ENCODE measurements around the gene RTN4RL1. TPM values are rescaled to one million over a fixed set of nuclear protein-coding genes. Genes with fewer than 3 reads are reported as not detected.

The RTN4RL1 gene
- total and polyA plus RNA-seq, 2 of the 13 experiments (the other 11 are each of a cell fraction or from before 2014, with no cell fraction given), result 0.01 TPM; not detected in 1

GRCh38 chr17:2056206-2057174 lies 31.4 kb upstream of the RTN4RL1 start:
- H3K79me2 ChIP-seq (ENCODE audit: insufficient read depth, low read length), result no peaks in the 10 kb centered on the region
- ATAC-seq (no peak), DNase-seq (ENCODE audit: low spot score) (no peak), FAIRE-seq (no peak)
- 96% methylated on average over 40 of the region's 85 CpGs for WGBS (ENCODE audit: low lambda C conversion rate)
- BruUV-seq (replicated peaks), result no TSS peak
- in situ Hi-C loops (cut with HindIII; ENCODE audit: extremely low pct_ligation_motif_present, low pct_unique_long_range_greater_than_20kb) (no loop called here), intact Hi-C loops (cut with micrococcal nuclease; ENCODE audit: unreplicated experiment) (no loop called here)
- no peak overlapping the region for H3K27ac ChIP-seq (ENCODE audit: extremely low read length, insufficient read depth, low read length)
- H3K27me3 ChIP-seq (ENCODE audit: control insufficient read depth in 1 of 2, insufficient read depth in 2 of 2, low read length in 2 of 2), result peaks cover 2 to 19% of the 10 kb centered on the region in 2 experiments; a peak in 4 of 5 replicates
- H3K4me2 ChIP-seq (ENCODE audit: low read depth, low read length), result no peak overlapping the region
- ChIA-PET POLR2A (no interaction called here), CTCF (ENCODE audit: low intra/inter-chr PET ratio, low total read pairs) (interaction anchor here (3.8 kb wide), 1 partner anchor 188 kb away, joined by 37 read pairs; no protein-coding TSS in a partner anchor)
- TF ChIP-seq ZNF790 (CRISPR knock-in tag; IDR thresholded peaks at IDR 0.05; ENCODE audit: borderline replicate concordance) (no peak), AGO2 (optimal IDR thresholded peaks at IDR 0.05; ENCODE audit: low read depth, low read length) (peak; percentile 22)
- H3K4me1 ChIP-seq (ENCODE audit: insufficient read depth, low read length), result peaks cover 21% of the 10 kb centered on the region
- peaks cover 20% of the 10 kb centered on the region; the same call in 1 of the 2 replicates for H4K20me1 ChIP-seq (ENCODE audit: insufficient read depth, low read length)
- no peaks in the 10 kb centered on the region for H3K9me3 ChIP-seq (ENCODE audit: low read length)
- no peak overlapping the region for H3K4me3 ChIP-seq (replicated peaks in 1 of 3; ENCODE audit: insufficient read depth in 1 of 3, low read depth in 2 of 3, low read length in 3 of 3)
- peaks cover 0 to 2% of the 10 kb centered on the region in 2 experiments; a peak in 2 of 5 replicates for H3K36me3 ChIP-seq (replicated peaks in 1 of 2; ENCODE audit: control insufficient read depth in 1 of 2, insufficient read depth in 2 of 2, low read length in 2 of 2)
- H2AFZ ChIP-seq (ENCODE audit: low read length), result no peak overlapping the region
- no peak overlapping the region for H3K9ac ChIP-seq (ENCODE audit: insufficient read depth, low read depth, low read length)

- no peak overlapping the region for H3K27ac ChIP-seq (ENCODE audit: extremely low read length, insufficient read depth, low read length)
- H3K9ac ChIP-seq (ENCODE audit: insufficient read depth, low read depth, low read length), result 0 out of 2 replicates have a peak overlapping the region, but pooled peaks have one; percentile 22
- peaks cover 4 to 25% of the 10 kb centered on the region in 2 experiments; a peak in 4 of 5 replicates for H3K27me3 ChIP-seq (ENCODE audit: control insufficient read depth in 1 of 2, insufficient read depth in 2 of 2, low read length in 2 of 2)
- peak overlapping the region; percentile 80 for H3K4me2 ChIP-seq (ENCODE audit: low read depth, low read length)
- no peaks in the 10 kb centered on the region for H3K9me3 ChIP-seq (ENCODE audit: low read length)
- H3K4me3 ChIP-seq (replicated peaks in 1 of 3; ENCODE audit: insufficient read depth in 1 of 3, low read depth in 2 of 3, low read length in 3 of 3), result peak overlapping the region; percentile 48 to 76 (median 65); a peak in 4 of 6 replicates
- CTCF ChIA-PET (ENCODE audit: low intra/inter-chr PET ratio, low total read pairs), result interaction anchor here (1.1 to 3.8 kb wide), 2 partner anchors 188 to 189 kb away, joined by 3 to 37 read pairs; no protein-coding TSS in a partner anchor
- no peaks in the 10 kb centered on the region for H3K79me2 ChIP-seq (ENCODE audit: insufficient read depth, low read length)
- H4K20me1 ChIP-seq (ENCODE audit: insufficient read depth, low read length), result peaks cover 20% of the 10 kb centered on the region; the same call in 1 of the 2 replicates
- no TSS peak for BruUV-seq (replicated peaks)
- intact Hi-C loops (cut with micrococcal nuclease; ENCODE audit: unreplicated experiment), result no loop called here
- ATAC-seq, result peak; percentile 6
- no peaks in the 10 kb centered on the region for H3K36me3 ChIP-seq (replicated peaks in 1 of 2; ENCODE audit: control insufficient read depth in 1 of 2, insufficient read depth in 2 of 2, low read length in 2 of 2)
- POLR2A ChIA-PET, result interaction anchor here (1.1 to 1.5 kb wide), 2 partner anchors 189 to 247 kb away, joined by 3 to 7 read pairs; no protein-coding TSS in a partner anchor
- peaks cover 25% of the 10 kb centered on the region for H3K4me1 ChIP-seq (ENCODE audit: insufficient read depth, low read length)
- H2AFZ ChIP-seq (ENCODE audit: low read length), result no peak overlapping the region
- DNase-seq (ENCODE audit: low spot score), result no peak
- no peak for FAIRE-seq
- 39% methylated on average over 66 of the region's 113 CpGs for WGBS (ENCODE audit: low lambda C conversion rate)
- in situ Hi-C loops (cut with HindIII; ENCODE audit: extremely low pct_ligation_motif_present, low pct_unique_long_range_greater_than_20kb), result no loop called here
- TF ChIP-seq ZNF446 (CRISPR knock-in tag; IDR thresholded peaks at IDR 0.05) (peak; percentile 23; the same call in 1 of the 2 replicates), ZNF160 (CRISPR knock-in tag; IDR thresholded peaks at IDR 0.05) (0 out of 2 replicates have a peak, but pooled peaks have one; percentile 15), ZNF710 (CRISPR knock-in tag; IDR thresholded peaks at IDR 0.05; ENCODE audit: borderline replicate concordance) (0 out of 2 replicates have a peak, but pooled peaks have one; percentile 7), FOXO4 (CRISPR knock-in tag; conservative IDR thresholded peaks at IDR 0.05) (0 out of 2 replicates have a peak, but pooled peaks have one; percentile 6)
These were observed 30.4 kb upstream of the RTN4RL1 start for GRCh38 chr17:2055292-2056205.

Measured in HepG2 (cell line).